HG02943 (cell line): Measurements from ENCODE around the gene GIGYF2.
"Not testable (repeated sequence)": the region's sequence is repeated elsewhere in the genome, so short reads cannot be mapped to it uniquely, and the experiment has no call there.

ENCODE experiments used
- ATAC-seq: cut with Tn5 transposase; IDR thresholded peaks from one replicate; pipeline ENCODE4 v1.9.1; 2021; ENCODE audit warnings: mild to moderate bottlenecking, low read depth, moderate library complexity; ENCODE audit not compliant: unreplicated experiment

GIGYF2 gene, protein sequence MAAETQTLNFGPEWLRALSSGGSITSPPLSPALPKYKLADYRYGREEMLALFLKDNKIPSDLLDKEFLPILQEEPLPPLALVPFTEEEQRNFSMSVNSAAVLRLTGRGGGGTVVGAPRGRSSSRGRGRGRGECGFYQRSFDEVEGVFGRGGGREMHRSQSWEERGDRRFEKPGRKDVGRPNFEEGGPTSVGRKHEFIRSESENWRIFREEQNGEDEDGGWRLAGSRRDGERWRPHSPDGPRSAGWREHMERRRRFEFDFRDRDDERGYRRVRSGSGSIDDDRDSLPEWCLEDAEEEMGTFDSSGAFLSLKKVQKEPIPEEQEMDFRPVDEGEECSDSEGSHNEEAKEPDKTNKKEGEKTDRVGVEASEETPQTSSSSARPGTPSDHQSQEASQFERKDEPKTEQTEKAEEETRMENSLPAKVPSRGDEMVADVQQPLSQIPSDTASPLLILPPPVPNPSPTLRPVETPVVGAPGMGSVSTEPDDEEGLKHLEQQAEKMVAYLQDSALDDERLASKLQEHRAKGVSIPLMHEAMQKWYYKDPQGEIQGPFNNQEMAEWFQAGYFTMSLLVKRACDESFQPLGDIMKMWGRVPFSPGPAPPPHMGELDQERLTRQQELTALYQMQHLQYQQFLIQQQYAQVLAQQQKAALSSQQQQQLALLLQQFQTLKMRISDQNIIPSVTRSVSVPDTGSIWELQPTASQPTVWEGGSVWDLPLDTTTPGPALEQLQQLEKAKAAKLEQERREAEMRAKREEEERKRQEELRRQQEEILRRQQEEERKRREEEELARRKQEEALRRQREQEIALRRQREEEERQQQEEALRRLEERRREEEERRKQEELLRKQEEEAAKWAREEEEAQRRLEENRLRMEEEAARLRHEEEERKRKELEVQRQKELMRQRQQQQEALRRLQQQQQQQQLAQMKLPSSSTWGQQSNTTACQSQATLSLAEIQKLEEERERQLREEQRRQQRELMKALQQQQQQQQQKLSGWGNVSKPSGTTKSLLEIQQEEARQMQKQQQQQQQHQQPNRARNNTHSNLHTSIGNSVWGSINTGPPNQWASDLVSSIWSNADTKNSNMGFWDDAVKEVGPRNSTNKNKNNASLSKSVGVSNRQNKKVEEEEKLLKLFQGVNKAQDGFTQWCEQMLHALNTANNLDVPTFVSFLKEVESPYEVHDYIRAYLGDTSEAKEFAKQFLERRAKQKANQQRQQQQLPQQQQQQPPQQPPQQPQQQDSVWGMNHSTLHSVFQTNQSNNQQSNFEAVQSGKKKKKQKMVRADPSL (N-terminal part only)

DNA sequence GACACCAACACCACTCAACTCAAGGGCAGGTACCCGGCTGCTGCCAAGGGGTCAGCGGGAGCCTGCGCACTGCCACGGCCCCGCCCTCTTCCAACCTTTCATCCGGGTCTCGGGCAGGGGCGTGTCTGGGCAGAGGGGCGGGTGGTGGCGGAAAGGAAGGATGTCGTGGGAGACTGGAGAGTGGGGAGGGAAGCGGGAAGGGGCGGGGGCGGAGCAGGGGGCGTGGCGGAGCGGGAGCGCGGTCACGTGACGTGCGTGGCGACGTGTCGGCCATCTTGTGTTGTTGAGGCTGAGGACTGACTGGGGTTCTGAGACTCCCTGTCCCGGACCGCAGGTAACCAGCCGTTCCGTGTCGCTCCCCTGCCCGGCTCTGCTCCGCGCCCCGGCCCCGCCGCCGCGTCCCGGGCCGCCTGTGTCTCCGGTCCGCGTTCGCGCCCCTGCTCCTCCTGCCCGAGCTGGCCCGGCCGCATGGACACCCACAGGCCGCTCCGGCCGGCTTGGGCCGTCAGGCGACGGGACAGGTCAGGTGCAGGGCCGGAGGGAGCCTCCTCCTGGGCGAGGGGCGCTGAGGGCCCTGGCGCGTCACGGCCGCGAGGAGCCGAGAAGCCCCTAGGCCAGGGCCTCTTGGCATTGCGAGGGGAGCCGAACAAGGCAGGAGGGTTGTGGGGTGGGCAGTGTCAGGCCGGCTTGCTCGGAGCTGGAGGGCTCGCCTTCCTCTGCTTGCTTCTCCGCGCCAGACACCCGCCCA lies at the start of gene GIGYF2:
Gene GIGYF2 (plus strand): TSS at position 273 of the 748 bp plus-strand sequence. CDS start 37,867 bp downstream, outside the sequence.
- ATAC-seq, result peak; percentile 78

DNA sequence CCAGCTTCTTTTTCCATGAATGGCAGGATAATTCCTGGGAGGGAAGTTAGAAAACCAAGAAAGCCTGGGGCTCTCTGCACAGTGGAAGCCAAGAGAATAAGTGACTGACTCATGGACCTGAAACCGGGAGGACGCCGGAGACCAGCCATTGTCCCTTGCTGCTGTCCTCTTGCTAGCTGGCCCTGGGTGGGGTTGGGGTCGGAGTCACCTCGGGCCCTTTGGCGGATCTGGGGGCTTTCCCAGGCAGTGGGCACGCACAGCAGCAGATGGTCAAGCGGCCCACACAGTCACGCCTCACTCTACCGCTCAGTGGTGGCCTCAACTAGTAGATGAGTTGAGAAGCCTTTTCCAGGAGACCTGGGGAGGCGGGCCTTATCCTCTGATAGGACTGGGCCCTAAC lies 48.1 kb upstream of the GIGYF2 start:
- ATAC-seq, result no peak

DNA sequence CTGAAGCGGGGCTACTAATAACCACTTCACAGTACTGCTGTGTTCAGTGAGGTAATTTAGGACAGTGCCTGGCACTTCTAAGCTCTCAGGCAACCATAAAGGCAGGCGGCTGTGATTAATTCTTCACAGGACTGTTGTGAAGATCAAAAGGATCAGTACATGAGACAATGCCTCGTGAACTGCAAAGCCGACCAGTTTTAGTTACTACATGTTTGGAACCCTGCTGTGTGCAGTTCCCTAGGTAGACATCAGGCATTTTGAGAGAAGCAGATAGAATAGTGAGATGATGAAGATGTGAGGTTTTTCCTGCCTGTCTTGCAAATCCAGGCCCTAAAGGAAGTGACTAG lies 44.7 kb upstream of the GIGYF2 start:
- ATAC-seq, result no peak

DNA sequence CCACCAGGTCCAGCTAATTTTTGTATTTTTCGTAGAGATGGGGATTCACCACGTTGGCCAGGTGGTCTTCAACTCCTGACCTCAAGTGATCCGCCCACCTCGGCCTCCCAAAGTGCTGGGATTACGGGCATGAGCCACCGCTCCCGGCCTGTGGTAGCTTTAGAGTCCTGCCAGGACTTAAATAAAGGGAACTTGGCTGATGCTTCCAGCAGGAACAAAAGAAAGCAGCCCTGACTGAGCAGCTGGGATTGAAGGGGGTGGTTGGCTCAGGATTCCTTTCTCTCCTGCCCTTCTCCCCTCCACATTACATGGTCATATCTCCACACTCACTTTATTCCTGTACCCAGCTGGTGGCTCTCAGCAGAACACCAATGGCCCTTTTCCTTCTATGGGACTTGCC lies 43.7 kb upstream of the GIGYF2 start:
- ATAC-seq, result no peak

DNA sequence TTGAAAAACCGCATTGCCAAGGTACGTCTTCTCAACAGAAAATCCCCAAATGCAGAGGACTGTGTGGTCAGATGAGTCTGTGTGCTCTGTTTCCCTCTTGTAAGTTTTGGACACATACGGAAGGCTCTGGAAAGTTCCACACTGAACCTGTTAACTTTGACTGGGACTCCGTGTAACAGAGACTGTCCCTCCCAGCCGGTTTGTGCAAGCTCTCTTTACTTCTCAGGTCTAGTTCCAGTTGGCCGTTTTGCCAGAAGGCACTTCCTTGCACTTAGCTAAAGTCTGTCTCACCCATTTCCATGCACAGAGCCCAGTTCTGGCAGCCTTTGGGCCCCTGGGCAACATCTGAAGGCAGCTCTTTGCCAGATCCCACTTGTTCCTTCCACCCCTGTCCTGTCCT lies 41.7 kb upstream of the GIGYF2 start:
- no peak for ATAC-seq

DNA sequence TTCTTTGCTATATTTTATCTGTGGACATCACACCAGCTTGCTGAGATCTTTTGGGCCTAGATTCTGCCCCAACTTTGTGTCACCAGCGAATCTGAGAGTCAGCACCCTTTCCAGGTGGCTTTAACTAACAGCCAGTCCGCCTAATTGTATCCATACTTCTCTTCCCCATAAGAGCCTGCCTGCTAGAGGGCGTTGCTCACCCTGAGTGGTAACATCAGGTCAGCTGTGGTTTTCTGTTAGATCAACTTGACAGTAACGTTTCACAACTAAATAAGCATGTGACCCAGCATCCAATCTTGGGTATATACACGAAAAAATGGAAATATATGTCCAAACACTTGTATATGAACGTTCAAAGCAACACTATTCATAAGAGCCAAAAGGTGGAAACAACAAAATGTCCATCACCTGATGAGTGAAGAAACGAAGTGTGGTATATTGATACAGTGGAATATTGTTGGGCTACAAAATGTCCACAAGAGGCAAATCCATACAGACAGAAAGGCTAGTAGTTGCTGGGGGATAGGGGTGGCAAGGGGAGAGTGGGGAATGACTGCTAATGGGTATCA lies 38.8 kb upstream of the GIGYF2 start:
- ATAC-seq, result no peak

DNA sequence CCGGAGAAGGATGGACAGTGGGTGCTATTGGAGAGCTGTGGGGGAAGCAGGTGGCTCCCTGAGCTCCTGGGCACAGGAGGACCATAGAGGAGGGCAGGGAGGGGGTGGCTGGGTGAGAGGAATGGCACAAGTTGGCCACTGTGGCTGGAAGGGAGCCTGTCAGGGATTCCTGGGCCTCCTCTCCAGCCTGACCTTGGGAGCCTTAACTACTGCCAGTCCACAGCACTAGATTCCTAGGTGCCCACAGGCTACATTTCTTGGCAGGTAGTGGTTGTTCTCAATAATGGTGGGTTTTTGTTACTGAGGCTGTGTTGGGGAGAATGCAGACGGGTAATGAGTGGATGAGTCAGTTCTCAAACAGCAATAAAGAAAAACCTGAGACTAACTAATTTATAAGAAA lies 37.8 kb upstream of the GIGYF2 start:
- no peak for ATAC-seq

DNA sequence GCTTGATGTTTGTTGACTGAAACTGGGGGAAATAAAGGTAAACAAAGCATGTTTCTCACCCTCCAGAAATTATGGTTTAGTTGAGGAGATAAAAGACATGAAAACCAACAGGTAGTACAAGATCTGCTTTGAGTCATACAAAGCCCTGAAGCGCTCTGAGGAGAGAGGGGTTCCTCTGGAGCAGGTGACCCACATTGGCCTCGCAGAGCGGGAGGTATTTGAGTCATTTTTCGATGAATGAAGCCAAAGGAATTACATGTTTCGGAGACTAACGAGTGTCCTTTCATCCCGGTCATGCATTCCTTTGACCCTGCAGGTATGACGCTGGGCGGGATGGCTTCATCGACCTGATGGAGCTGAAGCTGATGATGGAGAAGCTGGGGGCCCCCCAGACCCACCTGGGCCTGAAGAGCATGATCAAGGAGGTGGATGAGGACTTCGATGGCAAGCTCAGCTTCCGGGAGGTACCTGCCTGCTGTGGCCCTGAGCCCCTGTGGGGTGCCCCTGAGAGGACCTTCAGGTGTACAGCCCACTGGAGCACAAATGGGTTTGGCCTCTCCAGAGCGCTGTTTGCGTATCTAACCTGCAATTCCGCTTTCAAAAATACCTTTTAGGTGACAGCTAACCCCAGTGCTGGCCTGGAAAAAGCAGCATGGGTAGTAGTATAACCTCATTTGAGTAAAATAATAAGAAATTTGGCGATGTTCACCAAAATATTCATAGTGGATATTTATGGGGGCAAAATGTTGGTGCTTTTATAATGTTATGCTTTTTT lies 34.5 kb upstream of the GIGYF2 start:
- no peak for ATAC-seq

DNA sequence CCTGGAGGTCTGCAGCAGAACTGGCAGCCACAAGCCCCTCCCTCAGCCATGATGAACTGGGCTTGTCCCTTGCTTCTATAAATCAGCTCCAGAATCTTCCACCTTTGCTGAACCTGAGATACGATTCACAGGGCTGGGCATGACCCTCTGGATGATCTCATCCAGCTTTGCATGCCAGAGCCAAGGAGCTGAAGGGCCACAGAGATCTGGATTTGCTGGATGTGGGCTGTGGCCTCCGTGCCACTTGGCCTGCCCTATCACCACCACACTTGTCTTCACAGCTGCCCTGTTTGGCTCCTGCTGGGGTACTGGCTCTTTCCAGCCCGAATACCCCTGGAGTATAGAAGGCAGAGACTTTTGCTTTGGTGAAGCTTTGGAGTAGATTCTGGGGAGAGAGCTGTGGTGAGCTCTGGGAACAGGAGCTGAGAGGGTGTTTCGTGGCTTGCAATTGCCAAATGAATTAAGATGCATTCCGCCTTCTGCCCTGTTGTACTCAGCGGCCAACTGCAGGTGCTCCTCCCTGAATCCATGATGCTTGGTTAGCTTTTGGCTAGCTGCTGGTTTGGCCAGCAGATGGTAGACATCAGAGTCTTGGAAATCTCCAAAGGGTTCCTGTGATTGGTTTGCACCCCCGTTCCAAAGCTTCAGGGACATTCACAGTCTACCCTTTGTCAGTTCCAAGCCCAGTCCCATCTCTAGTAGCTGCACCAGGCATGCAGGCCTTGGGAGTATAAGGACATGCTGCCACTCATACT lies 30.9 kb upstream of the GIGYF2 start:
- no peak for ATAC-seq

DNA sequence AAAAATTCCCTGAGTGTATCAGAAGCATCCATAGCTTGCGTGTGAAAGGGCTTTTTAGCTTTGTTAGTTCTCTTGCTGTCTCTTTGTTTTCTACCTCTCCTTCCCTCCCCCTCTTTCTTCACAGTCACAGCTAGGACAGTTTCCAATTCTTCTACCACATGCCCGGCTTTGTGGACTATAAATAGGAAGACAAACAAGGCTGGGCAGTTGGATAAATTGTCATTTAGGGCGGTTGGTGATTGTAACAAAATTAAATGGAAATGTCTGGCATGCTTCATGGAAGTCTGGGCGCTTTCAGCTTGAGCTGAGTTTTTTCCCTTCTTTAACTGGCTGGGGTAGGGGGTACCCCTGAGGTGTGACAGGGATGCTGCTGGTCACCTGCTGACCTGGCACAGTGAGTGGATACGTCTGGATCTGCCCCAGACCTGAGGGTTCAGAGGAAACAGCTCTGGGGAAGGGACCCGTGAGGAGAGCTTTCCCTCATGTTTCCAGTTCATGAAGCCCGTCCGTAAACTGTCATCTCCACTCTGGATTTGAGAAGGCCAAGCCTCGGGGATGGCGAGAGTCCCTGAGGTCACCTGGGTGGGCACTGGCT lies 29.0 kb upstream of the GIGYF2 start:
- no peak for ATAC-seq

DNA sequence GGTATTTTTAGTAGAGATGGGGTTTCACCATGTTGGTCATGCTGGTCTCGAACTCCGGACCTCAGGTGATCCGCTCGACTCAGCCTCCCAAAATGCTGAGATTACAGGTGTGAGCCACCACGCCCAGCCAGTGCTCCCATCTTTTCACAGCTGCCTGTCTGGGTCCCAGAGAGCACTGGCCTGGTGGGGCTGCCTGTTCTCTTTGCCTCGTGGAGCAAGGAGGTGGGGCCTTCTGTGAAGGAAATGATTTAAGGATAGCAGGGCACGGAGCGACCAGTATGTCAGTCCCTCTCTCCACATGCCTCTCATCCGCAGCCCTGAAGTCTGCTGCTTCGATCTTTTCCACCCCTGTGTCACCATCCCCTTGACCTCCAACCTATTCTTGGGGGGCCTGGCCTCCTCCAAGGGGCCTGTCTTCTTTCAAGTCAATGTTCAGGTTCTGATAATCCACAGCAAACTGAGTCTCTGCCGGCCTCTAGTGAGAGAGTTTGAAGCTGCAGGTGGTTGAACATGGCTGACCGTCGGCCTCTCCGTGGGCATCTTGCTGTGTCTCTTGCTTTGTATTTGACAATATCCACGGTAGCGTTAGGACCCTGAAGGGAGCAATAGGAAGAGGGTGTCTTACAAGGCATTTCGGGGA lies 28.2 kb upstream of the GIGYF2 start:
- no peak for ATAC-seq

DNA sequence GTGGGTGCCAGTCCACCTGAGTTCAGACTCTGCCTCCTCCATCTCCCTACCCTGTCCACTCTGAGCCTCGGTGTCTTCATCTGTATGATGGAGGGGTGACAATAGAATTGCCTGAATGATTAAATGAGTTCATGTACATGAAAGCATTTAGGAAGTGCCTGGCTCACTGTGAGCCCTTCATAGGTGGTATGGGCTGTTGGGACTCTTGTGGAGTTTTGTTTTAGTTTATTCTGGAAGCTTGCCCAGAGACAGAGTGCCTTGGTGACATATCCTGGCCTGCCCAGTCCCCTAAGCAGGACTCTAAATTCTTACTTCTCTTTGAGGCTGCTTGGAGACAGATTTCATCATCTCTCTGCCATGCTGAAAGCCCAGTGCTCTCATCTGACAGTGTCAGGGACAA lies 24.5 kb upstream of the GIGYF2 start:
- no peak for ATAC-seq

DNA sequence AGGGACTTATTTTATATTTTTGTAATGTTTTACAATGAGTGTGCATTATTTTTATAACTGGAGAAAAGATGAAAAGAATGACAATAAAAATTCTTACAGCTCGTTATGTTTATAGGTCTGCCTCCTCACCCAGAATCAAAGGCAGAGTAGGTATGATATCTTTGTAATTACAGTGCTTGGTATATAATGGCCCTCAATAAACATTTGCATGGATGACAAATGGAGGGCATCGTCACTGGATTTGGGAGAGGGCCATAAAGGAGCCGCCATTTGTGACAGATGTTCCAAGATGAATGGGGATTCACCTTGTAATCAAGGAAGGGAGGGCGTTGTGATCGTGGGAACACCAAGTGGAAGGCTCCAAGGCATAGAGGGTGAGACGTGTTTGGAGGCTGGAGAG lies 22.6 kb upstream of the GIGYF2 start:
- no peak for ATAC-seq

DNA sequence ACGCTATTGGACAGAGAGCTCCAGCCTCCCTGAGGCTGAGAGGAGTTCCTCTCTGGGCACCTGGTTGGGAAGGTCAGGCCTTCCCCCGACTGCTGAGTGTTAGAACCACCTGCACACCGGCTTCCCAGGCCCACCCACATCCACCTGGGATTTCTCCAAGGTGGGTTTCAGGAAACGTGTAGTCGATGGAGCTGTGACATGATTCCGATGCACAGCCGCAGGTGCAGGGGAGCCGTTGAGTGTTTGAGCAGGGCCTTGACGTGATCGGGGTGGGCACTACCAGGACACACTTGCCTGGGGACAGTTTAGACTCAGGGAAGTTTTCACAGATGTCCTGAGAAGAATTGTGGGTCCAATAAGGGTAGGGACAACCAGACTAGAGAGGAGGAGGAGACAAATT lies 21.8 kb upstream of the GIGYF2 start:
- ATAC-seq, result no peak

DNA sequence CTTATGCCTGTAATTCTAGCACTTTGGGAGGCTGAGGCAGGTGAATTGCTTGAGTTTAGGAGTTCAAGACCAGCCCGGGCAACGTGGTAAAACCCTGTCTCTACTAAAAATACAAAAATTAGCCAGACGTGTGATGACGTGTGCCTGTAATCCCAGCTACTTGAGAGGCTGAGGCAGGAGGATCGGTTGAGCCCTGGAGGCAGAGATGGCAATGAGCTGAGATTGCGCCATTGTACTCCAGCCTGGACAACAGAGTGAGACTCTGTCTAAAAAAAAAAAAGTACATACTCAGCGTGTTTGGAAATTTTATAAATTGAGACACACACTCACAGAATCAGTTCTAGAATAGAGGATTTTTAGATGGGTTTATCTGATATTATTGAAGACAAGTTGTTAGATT lies 17.1 kb upstream of the GIGYF2 start:
- ATAC-seq, result no peak

DNA sequence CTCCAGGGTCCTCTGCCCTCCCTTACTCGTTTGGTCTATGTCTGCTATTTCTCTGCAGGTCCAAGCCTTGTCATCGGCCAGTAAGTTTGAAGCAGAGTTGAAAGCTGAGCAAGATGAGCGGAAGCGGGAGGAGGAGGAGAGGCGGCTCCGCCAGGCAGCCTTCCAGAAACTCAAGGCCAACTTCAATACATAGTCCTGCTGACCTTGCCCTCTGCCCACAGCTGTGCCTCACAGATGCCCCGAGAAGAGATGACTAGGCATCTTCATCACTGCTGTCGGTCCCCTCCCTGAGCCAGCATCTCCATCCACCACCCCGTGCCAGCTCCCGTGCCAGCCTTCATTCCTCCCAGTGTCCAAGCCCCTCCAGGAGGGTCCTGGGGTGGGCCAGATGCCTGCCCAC lies 15.6 kb upstream of the GIGYF2 start:
- ATAC-seq, result no peak

DNA sequence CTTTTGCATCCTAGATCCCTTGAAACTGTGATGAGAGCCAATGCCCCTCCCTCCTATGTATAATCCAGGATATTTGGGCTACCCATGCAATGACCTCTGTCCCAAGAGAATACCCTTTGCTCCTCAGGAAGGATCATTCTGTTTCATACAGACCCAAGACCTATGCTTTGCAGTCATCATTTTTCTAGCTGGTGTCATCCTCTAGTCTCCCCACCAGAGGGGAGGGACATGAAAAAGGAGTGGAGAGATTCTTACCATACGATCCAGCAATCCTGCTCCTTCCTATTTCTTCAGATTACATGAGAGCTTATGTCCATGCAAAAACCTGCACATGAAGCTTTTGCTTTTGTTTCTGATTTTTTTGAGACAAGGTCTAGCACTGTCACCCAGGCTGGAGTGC lies 13.8 kb upstream of the GIGYF2 start:
- ATAC-seq, result no peak

DNA sequence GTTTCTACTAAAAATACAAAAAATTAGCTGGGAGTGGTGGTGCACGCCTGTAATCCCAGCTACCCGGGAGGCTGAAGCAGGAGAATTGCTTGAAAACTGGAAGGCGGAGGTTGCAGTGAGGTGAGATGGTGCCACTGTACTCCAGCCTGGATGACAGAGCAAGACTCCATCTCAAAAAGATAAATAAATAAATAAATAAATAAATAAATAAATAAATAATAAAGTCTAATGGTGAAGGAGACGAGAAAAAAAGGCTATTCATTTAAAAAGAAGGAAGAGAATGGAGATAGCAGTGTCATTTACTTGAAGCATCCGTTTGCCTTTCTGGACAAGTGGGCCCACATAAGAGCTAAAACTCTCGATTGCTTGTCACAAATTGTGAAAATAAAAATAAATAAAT lies 11.7 kb upstream of the GIGYF2 start:
- not testable (repeated sequence) for ATAC-seq
